T47D (cell line): Measurements from ENCODE around the gene DNAH1.

Experiments used
- DNase-seq, 2 experiments: peaks; one replicate each; pipeline versions ENCODE4 v3.0.0 to v3.0.0-alpha.2; 2011 to 2012; ENCODE audit warnings: low read depth in 1 of 2, low spot score in 1 of 2
- JUND ChIP-seq: IDR thresholded peaks from 2 replicates; pipeline ENCODE4 v1.6.1; 2012; ENCODE audit warnings: low read depth
- in situ Hi-C: cut with HindIII; loops from 2 replicates; pipeline ENCODE4 v1.10.0; 2016; ENCODE audit warnings: low sequenced_read_pairs, low pct_unique_long_range_greater_than_20kb

Gene DNAH1

DNA sequence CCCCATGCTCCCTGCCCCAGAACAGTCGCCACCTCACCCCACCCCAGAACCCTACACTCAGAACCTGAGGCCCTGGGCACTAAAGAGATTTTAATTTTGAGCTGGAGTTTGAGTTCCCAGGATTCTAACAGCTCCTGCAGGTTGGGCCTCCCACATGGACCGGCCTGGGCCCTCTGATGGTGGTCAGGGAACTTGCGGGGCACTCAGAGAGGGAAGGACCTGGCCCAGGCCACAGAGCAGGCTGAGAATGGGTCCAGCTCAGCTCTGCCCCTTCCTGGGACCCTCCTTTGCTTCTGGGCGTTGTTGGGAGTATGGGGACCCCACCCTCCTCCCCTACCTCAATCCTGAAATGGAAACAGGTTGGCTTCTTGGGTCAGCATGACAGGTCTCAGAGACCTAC lies 129.9 kb downstream of the DNAH1 start:
- in situ Hi-C loops, result no loop called here
- no peak for TF ChIP-seq JUND
- no peak for DNase-seq

DNA sequence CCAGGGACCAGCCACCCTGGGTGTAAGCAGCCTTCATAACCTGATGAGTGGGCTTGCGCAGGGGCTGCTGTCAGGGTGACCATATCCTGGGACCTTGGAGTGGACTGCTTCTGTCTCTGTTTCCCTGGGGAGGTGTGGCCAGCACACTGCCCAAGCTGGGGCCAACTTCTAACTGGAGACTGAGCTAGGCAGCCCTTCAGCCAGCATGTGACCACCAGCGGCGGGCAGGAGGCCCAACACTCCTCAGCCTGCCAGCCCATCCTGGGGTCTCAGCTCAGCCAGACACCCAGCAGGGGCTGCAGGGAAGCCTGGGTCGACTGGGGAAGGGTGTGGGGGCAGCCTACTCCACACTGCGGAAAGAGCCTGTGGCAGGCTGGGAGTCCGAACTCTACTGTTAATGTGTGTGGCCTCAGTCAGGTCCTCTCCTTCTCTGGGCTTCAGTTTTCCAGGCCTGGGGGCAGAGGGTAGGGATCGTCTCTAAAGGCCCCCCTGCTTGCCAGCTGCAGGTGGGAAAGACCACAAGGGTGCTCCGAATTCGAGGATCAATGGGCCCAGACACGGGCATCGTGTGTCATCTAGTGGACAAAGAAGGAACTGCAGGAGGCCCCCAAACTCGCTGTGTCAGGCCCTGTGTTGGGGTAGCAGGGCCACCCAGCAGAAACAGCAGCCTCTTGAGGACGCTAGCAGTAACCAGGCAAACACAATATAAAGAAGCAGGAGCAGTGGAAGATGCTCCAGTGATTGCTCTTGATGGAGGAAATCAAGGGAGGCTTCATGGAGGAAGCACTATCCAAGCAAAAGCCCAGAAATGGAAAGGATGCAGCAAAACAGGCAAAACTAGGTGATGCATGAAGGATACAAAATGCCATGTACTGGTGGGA lies 130.8 kb downstream of the DNAH1 start:
- TF ChIP-seq JUND, result no peak
- in situ Hi-C loops, result no loop called here
- peak in 1 of 2 experiments; percentile 59 for DNase-seq

DNA sequence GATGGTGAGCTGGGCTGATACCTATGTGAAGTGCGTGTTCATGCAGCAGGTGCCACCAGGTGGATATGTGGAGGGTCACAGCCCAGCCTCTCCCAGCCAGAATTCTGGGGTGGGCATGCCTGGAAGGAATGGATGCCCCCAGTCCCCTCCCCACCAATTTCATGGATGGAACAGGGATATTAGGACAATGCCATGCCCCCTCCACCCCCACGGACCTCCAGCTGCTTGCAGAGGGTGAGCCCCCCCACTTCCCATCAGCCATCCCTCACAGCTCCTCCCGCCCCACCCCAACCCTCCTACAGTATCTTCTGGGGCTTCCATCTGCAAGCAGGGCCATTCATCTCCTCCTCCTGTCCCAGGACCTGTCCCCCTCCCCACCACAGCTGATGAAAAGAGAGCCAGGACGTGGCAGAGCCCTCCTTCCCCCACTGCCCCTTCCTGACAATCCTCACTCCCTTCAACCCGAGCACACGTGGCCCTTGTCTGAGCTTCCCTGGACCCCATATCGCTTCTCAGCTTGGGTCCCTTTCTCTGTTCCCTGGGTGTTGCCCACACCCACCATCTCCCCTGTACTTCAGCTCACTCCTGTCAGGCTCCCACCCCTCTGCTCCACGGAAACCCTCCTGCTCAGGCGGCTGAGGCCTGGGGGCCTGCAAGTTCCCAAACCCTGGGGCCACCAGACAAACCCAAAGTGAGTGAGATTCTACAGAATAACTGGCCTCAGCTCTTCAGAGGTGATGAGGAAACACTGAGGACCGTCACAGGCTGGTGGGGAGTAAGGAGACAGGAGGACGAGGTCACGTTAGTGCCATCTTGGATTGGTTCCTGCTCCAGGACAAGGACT lies 131.6 kb downstream of the DNAH1 start:
- in situ Hi-C loops, result no loop called here
- TF ChIP-seq JUND, result no peak
- no peak for DNase-seq
